SW480 (cell line): ENCODE measurements around the gene LPAR5.

Experiments used
- DNase-seq: peaks from one replicate; pipeline ENCODE4 v3.0.0-alpha.2; 2016; ENCODE audit warnings: low spot score

The LPAR5 gene

DNA sequence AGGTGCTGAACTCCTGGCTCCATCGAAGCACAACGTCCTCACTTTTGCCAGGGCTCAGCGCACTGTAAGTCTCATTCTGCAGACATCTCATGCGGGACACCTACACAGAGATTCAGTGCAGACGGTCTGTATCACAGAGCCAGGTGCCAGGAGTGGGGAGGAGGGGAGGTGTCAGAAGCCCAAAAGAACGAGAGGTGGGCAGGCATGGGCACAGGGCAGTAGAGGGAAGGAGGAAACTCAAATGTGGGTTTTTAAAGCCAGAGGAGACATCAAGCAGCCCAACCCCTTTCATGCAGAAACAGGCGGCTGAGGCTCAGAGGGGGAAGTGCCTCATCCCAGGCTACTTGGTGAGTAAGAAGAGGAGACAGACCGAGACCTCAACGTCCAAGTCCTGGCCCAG lies 2.5 kb upstream of the LPAR5 start:
- no peak for DNase-seq

DNA sequence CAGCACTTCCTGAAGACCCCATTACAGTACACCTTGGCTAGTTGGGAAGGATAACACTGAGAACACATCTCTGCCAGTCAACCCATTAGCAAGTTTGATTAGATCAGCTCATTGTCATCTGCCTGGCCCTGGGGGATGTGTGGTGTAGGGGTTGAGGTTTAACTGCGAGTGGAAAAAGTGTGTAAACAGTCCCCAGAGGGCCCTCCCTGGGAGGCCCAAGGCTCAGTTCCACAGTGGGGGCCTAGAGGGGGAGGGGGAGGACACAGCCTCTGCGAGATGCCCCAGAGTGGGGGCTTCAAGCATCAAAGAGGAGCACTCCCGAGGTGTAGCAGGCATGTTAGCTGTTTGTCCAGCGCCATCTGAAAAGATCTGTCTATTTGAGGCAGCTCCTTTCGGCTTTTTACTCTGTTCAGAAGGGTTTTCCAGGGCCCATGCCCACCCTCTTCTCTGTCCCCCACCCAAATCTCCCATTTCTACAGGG lies 344 bp downstream of the LPAR5 start:
- peak; percentile 43 for DNase-seq

GRCh38 chr12:6632026-6632983 lies 3.5 kb downstream of the LPAR5 start:
- DNase-seq: no peak

DNA sequence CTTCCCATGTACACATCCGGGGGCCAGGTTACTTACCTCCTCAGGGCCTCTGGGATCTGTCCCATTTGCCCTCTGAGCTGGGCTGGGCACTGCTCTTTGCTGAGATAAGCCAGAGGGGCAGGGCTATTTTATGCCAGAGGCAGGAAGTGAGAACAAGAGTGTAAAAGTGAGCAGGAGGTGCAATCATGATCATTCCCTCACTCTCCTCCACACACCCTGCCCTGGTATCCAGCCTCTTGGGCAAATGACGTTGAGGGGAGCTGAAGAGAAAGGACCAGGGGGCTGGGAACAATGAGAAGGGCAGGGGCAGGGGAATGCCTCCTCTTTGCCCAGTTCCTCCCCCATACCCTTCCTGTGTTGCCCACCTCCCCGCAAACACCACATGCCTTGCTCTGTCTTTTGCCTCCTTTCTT lies 4.2 kb downstream of the LPAR5 start:
- no peak for DNase-seq

- DNase-seq: no peak
Observed at GRCh38 chr12:6630736-6631135, 5.0 kb downstream of the LPAR5 start.

DNA sequence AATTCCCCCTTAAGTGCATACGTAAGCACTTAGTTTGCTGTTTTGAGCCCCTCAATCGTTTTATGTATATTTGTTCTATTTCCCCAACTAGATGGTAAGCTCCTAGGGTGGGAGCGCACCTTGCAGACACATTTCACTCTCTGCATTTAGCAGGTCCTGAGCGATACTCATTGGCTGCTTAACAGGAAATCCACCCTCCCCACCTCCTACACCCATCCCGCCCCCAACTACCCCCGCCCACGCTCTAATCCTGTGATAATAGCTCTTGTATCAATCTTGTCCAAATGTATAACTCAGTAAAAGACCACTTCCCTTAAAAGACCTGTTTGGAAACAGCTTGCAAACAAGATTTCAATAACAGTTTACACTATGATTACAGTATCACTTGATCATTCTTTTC lies 8.1 kb downstream of the LPAR5 start:
- DNase-seq: no peak

- no peak for DNase-seq
Observed at GRCh38 chr12:6626654-6627283, 9.0 kb downstream of the LPAR5 start.

DNA sequence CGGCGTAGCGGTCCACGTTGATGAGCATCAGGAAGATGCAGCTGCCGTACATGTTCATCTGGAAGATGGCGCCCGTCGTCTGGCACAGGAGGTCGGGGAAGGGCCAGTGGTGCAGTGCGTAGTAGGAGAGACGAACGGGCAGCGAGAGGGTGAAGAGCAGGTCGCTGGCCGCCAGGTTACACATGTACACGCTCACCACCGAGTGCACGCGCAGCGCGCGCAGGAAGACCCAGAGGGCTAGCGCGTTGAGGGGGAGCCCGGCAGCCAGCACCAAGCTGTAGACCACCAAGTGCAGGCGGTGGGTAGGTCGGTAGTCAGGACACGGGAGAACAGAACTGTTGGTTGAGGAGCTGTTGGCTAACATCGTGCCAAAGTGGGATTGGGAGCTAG lies 14.9 kb downstream of the LPAR5 start:
- no peak for DNase-seq

DNA sequence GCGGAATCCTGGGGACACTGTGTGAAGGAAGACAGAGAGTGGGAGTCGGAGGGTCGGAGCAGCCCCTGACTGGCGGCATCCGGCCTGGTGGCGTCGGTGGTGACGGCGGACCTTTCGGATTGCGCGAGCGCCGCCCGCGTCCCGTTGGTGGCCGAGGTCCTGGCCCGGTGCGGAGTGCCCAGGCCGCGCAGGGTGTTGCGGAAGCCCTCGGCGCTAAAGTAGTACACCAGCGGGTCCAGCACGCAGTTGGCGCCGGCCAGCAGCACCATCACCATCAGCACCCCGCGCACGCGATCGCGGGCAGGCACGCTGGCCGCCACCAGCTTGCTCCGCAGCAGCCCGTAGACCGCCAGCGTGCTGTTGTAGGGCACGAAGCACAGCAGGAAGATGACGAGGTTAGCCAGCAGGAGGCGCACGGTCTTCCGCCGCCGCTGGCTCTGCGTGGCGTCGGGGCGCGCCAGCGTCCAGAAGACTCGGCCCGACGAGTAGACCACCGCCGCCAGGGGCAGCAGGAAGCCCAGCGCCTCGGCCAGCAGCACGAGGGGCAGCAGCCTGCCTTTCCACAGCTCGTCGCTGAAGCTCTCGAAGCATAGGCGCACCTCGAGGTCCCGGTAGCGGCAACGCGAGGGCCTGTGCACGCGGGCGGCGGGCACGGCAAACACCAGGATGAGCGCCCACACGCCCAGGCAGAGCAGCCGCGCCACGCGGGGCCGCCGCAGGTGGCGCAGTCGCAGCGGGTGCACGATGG lies 15.4 kb downstream of the LPAR5 start:
- DNase-seq: no peak

DNA sequence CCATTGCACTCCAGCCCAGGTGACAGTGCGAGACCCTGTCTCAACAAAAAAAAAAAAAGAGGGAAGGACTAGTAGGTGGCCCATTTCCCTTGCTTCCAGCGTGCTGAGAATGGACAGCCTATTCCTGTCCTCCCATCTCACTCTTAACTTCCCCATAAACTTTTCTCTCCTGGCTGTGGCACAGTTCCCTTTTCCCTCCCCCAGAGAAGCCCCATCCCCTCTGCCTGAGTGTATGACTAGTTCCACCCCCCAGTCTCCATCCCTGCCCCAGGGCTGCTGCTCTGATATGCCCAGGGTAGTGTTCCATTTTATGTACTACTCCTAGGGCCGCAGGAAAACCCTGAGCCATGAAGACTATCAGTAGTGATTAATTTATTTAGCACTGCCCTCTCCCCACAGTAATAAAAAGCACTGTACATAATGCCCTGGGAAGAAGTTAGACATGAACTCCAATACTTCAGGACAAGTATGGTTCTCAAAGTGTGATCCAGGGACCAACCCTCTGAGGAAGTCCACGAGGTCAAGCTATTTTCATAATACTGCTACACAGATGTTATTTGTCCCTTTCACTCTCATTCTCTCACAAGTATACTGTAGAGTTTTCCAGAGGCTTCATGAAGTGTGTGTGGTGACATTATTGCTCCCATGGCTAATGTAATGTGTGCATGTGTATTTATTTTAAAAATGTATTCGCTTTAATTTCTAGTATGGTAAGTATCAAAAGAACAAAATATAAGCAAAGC lies 17.1 kb downstream of the LPAR5 start:
- DNase-seq: no peak

DNA sequence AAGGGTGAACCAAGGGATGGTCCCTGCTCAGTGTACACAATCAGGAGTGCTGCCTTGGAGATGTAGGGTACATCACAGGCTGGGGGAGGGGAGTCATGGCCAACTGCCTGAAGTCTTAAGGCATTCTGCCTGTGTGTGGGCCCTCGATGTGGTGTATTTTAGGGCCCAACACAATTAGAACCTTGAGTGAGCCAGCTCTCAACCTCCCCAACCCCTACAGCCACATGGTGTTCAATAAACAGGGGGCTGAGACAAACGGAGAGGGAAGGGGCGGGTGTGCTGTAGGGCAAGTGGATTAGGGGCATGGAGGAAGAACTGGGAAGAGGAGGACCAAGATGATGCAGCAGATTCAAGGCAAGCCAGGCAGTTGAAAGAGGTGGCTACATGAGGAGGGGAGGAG lies 20.0 kb downstream of the LPAR5 start:
- no peak for DNase-seq

DNA sequence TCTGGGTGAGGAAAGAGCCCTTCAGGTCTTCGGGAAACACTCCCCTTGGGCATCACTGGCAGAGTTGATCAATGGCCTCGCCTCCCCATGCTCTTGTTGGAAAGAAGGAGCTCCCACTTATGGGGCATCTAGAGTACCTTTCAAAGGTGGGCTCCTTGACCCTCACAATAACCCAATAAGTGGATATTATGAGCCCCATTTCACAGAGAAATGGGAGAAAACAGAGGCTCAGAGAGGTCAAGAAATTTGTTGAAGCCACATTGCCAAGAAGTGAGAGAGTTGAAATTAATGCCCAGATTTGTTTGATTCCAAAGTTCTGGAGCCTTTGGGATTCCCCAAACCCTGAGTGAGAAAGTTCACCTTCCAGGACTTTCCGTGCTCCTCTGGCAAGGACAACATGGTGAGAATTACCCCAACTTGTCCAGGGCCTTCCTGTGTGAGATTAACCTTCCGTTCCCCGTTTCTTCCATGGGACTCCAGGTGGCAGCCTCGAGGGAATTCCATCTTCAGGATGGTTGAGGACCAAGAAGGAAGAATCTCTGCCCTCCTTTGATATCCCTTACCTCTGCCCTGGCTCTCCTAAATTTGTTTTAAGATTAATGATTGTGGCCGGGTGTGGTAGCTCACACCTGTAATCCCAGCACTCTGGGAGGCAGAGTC lies 21.1 kb downstream of the LPAR5 start:
- DNase-seq: peak; percentile 51

- peak; percentile 100 for DNase-seq
Observed at GRCh38 chr12:6613776-6614512, 21.8 kb downstream of the LPAR5 start.

GRCh38 chr12:6613015-6613775 lies 22.6 kb downstream of the LPAR5 start:
- peak; percentile 92 for DNase-seq

DNA sequence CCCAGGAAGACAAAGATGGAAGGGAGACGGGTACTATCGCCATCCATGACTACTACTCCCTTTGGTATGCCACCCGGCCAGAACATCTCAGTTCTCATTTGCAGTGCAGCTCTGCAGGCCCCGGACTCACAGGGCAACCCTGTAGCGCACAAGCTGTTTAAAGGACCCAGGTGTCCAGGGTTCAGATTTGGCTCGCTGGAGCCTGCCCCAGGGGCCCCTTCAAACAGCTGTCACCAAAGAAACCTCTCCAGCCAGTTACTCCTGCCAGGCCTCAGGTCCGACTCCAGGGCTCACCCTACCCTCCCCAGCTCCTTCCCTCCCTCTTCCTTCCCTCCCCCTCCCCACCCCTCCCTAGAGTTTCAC lies 23.1 kb downstream of the LPAR5 start:
- no peak for DNase-seq

DNA sequence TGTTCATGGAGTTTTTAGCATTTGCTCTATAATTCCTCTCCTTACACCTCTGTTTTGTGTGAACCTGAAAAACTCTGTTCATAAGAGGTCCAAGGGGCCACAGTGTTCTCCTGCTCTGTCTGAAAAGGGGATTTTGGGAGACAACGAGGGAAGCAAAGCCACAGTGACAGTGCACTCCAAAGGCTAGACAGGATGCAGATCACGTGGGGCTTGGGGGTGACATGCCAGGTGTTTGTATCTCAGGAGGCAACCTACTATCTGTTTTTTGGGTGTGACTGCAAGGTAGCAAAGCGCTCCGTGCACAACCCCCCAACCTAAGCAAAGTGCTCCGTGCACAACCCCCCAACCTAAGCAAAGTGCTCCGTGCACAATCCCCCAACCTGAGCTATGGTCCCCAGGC lies 23.5 kb downstream of the LPAR5 start:
- DNase-seq: peak; percentile 53

DNA sequence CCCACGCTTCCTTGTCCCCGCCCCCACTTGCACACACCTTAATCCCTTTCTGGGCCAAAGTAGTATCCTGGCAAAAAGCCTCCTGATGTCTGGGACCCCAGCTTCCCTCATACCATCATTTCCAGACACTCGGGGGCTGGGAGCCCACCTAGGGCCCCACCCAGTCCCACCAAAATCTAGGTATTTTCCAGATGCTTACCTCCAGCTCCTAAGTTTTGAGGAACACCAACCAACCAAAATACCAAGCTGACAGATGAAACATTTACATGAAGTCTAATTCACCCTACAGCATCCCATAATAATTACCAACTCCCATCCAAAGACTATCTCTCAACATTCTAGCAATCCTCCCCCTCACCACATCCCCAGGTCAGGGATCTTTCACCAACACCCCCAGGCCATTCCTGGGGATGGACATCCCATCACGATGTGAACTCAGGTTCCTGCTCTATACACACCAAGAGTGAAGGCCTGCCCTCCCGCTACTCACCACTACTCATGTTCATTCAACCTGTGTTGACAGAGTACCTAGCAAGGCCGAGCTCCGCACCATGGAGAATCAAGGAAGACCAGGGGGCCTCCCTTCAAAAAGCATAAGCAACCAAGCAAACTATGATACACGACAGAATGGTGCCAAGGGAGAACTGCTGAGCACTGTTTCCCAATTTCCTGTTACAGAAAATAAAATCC lies 27.0 kb downstream of the LPAR5 start:
- peak; percentile 74 for DNase-seq

DNA sequence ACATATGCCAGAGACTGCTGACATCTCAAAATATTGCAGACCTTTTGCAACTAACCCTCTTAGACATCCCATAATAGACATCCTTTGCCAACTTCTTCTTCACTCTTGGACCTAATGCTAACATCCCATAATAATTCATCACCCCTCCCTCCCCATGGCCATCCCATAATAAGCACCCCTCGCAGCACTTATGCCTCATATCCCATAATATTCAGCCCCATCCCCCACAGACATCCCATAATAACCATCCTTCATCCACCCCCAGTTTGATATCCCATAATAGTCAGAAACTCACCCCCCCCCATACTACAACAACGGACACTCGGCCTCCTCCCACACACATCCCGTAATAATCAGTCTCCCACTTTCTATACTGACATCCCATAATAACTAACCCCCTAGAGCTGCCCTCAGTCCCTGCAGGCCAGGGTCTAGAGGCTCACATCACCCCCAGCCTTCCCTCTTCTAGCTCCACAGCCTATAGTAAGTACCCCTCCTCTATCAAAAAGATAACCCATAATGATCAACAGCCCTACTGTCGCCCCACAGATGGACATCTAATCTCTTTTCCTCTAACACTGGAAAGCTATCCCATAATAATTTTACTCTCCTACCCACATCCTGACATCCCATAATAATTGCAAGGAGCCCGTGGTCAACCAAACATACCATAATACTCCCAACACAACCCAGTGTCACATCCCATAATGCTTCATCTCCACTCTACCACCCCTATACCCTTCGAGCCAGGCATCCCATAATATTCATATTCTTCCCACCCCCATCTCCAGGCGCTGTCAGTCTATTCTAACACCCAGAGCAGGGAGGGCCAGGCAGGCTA lies 27.8 kb downstream of the LPAR5 start:
- peak; percentile 99 for DNase-seq
